CD4-positive, CD25-positive, alpha-beta regulatory T cell (primary cell): ENCODE measurements around the gene RNLS. TPM values are rescaled to one million over a fixed set of nuclear protein-coding genes. Genes with fewer than 3 reads are reported as not detected.

ENCODE experiments used
- ATAC-seq, 2 donors: fragments of 150-1000 bp; cut with Tn5 transposase; one replicate each; pipeline ENCODE4 v1.10.0; 2021; ENCODE audit warnings: low read depth in 2 of 2, moderate number of reproducible peaks in 2 of 2, moderate library complexity in 1 of 2
- DNase-seq, 3 donors: peaks; one replicate each; pipeline versions ENCODE4 v3.0.0 to v3.0.0-alpha.2; 2012 to 2022; ENCODE audit warnings: mixed read lengths in 1 of 3
- H3K27ac ChIP-seq: one replicate; pipeline ENCODE4 v1.7.0; 2013; ENCODE audit warnings: mild to moderate bottlenecking, low read length; ENCODE audit not compliant: insufficient read depth, poor library complexity, severe bottlenecking
- H3K27me3 ChIP-seq: one replicate; pipeline ENCODE4 v1.7.0; 2013; ENCODE audit warnings: low read length; ENCODE audit not compliant: control insufficient read depth, insufficient read depth
- H3K36me3 ChIP-seq: one replicate; pipeline ENCODE4 v1.7.0; 2013; ENCODE audit warnings: mild to moderate bottlenecking, low read length, moderate library complexity; ENCODE audit not compliant: control insufficient read depth, insufficient read depth
- H3K4me1 ChIP-seq: 2 replicates; pipeline ENCODE4 v1.7.0; 2013; ENCODE audit warnings: mild to moderate bottlenecking, low read length; ENCODE audit not compliant: insufficient read depth, control insufficient read depth, poor library complexity, severe bottlenecking
- H3K4me3 ChIP-seq: one replicate; pipeline ENCODE4 v1.7.0; 2013; ENCODE audit warnings: low read depth, mild to moderate bottlenecking, low read length, moderate library complexity
- H3K9me3 ChIP-seq, 2 experiments: 1 replicate in 1 of 2; 2 replicates in 1 of 2; pipeline ENCODE4 v1.7.0; 2013; ENCODE audit warnings: low read length in 2 of 2, mild to moderate bottlenecking in 1 of 2, moderate library complexity in 1 of 2; ENCODE audit not compliant: control insufficient read depth in 2 of 2
- H3K27ac Mint-ChIP-seq, 3 donors: one replicate each; pipeline ENCODE4 v1.8.0; 2020 to 2022; ENCODE audit warnings: mild to moderate bottlenecking in 3 of 3, mixed read lengths in 3 of 3, moderate library complexity in 2 of 3
- H3K27me3 Mint-ChIP-seq: one replicate; pipeline ENCODE4 v1.8.0; 2022; ENCODE audit warnings: mild to moderate bottlenecking, mixed read lengths
- H3K36me3 Mint-ChIP-seq: one replicate; pipeline ENCODE4 v1.8.0; 2020; ENCODE audit warnings: mixed read lengths
- H3K4me1 Mint-ChIP-seq, 4 donors: one replicate each; pipeline ENCODE4 v1.8.0; 2020 to 2022; ENCODE audit warnings: mixed read lengths in 4 of 4, mild to moderate bottlenecking in 1 of 4
- H3K4me3 Mint-ChIP-seq, 4 donors: one replicate each; pipeline ENCODE4 v1.8.0; 2020 to 2022; ENCODE audit warnings: mild to moderate bottlenecking in 4 of 4, mixed read lengths in 4 of 4, moderate library complexity in 3 of 4
- H3K9me3 Mint-ChIP-seq, 7 donors: one replicate each; pipeline ENCODE4 v1.8.0; 2020 to 2022; ENCODE audit warnings: mixed read lengths in 7 of 7, mild to moderate bottlenecking in 3 of 7, moderate library complexity in 2 of 7
- polyA plus RNA-seq, 4 donors: library from polyadenylated mRNA; unstranded; fragments of 300-500 nt; fragmentation: Illumina TruSeq; gene quantifications; one replicate each; pipeline ENCODE4 v1.2.3, GENCODE V29; 2021
- total RNA-seq: library from RNA; stranded (reverse); gene quantifications from one replicate; pipeline ENCODE4 v1.2.3, GENCODE V29; 2022

RNLS gene
- total and polyA plus RNA-seq, 5 donors from 2014 or later = 1.6 to 5.6 (median 4.4) TPM

GRCh38 chr10:88388324-88388723 is 194.8 kb downstream of the RNLS start:
- peak overlapping the region; percentile 92 for H3K27ac ChIP-seq
- H3K4me3 ChIP-seq = peak overlapping the region; percentile 81
- Mint-ChIP-seq H3K4me1 (peaks cover 23 to 30% (median 27%) of the 10 kb centered on the region in 4 donors), H3K4me3 (no peak overlapping the region), H3K36me3 (no peaks in the 10 kb centered on the region), H3K9me3 (no peaks in the 10 kb centered on the region), H3K27me3 (no peaks in the 10 kb centered on the region), H3K27ac (no peak overlapping the region)
- no peaks in the 10 kb centered on the region for H3K9me3 ChIP-seq
- peaks cover 61% of the 10 kb centered on the region for H3K4me1 ChIP-seq
- ATAC-seq = no peak
- H3K36me3 ChIP-seq = no peaks in the 10 kb centered on the region
- H3K27me3 ChIP-seq = no peaks in the 10 kb centered on the region
- no peak for DNase-seq

GRCh38 chr10:88386821-88387773 is 196.0 kb downstream of the RNLS start:
- H3K4me1 ChIP-seq = peaks cover 62% of the 10 kb centered on the region
- H3K27ac Mint-ChIP-seq = no peak overlapping the region
- H3K4me3 Mint-ChIP-seq = no peak overlapping the region

GRCh38 chr10:88386204-88386788 is 196.8 kb downstream of the RNLS start:
- ATAC-seq (no peak), DNase-seq (peak in 1 of 3 donors; percentile 32)
- Histone ChIP-seq H3K4me3 (peak overlapping the region; percentile 81), H3K4me1 (peaks cover 56% of the 10 kb centered on the region), H3K27me3 (no peaks in the 10 kb centered on the region), H3K36me3 (no peaks in the 10 kb centered on the region), H3K27ac (peak overlapping the region; percentile 92), H3K9me3 (peaks cover 0 to 2% of the 10 kb centered on the region in 2 experiments)
- H3K9me3 Mint-ChIP-seq = peaks cover 0 to 1% (median 0%) of the 10 kb centered on the region in 7 donors
- peaks cover 15 to 23% (median 21%) of the 10 kb centered on the region in 4 donors for H3K4me1 Mint-ChIP-seq
- H3K27ac Mint-ChIP-seq = no peak overlapping the region
- H3K36me3 Mint-ChIP-seq = no peaks in the 10 kb centered on the region
- H3K4me3 Mint-ChIP-seq = no peak overlapping the region
- no peaks in the 10 kb centered on the region for H3K27me3 Mint-ChIP-seq

More at GRCh38 chr10:88386821-88387773, 196.0 kb downstream of the RNLS start:
- H3K4me3 ChIP-seq = peak overlapping the region; percentile 81
- peak in 1 of 2 donors; percentile 25 for ATAC-seq
- H3K27me3 Mint-ChIP-seq = no peaks in the 10 kb centered on the region
- H3K9me3 ChIP-seq = peaks cover 0 to 2% of the 10 kb centered on the region in 2 experiments
- peaks cover 20 to 28% (median 26%) of the 10 kb centered on the region in 4 donors for H3K4me1 Mint-ChIP-seq
- H3K27me3 ChIP-seq = no peaks in the 10 kb centered on the region
- H3K36me3 Mint-ChIP-seq = no peaks in the 10 kb centered on the region
- H3K9me3 Mint-ChIP-seq = no peaks in the 10 kb centered on the region
- peak overlapping the region; percentile 92 for H3K27ac ChIP-seq
- DNase-seq = peak in 1 of 3 donors; percentile 59
- H3K36me3 ChIP-seq = no peaks in the 10 kb centered on the region

GRCh38 chr10:88385601-88386203 is 197.4 kb downstream of the RNLS start:
- Mint-ChIP-seq H3K27me3 (no peaks in the 10 kb centered on the region), H3K4me3 (no peak overlapping the region), H3K9me3 (peaks cover 0 to 1% (median 0%) of the 10 kb centered on the region in 7 donors), H3K36me3 (no peaks in the 10 kb centered on the region), H3K27ac (no peak overlapping the region), H3K4me1 (peaks cover 15 to 23% (median 21%) of the 10 kb centered on the region in 4 donors)
- H3K27ac ChIP-seq = peak overlapping the region; percentile 92
- peak overlapping the region; percentile 81 for H3K4me3 ChIP-seq
- no peaks in the 10 kb centered on the region for H3K27me3 ChIP-seq
- H3K36me3 ChIP-seq = no peaks in the 10 kb centered on the region
- peak; percentile 27 to 92 (median 78) for DNase-seq
- ATAC-seq = peak; percentile 85 to 89
- peaks cover 0 to 2% of the 10 kb centered on the region in 2 experiments for H3K9me3 ChIP-seq
- H3K4me1 ChIP-seq = peaks cover 56% of the 10 kb centered on the region

- Histone ChIP-seq H3K36me3 (no peaks in the 10 kb centered on the region), H3K9me3 (peaks cover 0 to 2% of the 10 kb centered on the region in 2 experiments), H3K4me1 (peaks cover 48% of the 10 kb centered on the region), H3K27ac (peak overlapping the region; percentile 44), H3K4me3 (no peak overlapping the region), H3K27me3 (no peaks in the 10 kb centered on the region)
- H3K27ac Mint-ChIP-seq = peak overlapping the region; percentile 16 to 66 (median 60)
- DNase-seq = peak in 1 of 3 donors; percentile 45
- peak overlapping the region in 3 of 4 donors; percentile 17 to 45 (median 24) for H3K4me3 Mint-ChIP-seq
- ATAC-seq = no peak
- H3K4me1 Mint-ChIP-seq = peaks cover 15 to 23% (median 20%) of the 10 kb centered on the region in 4 donors
- H3K9me3 Mint-ChIP-seq = peaks cover 0 to 1% (median 0%) of the 10 kb centered on the region in 7 donors
- H3K27me3 Mint-ChIP-seq = no peaks in the 10 kb centered on the region
- H3K36me3 Mint-ChIP-seq = no peaks in the 10 kb centered on the region
Observed at GRCh38 chr10:88383276-88383675, 199.8 kb downstream of the RNLS start.

- H3K4me3 ChIP-seq = no peak overlapping the region
- H3K27ac ChIP-seq = no peak overlapping the region
- H3K27me3 ChIP-seq = no peaks in the 10 kb centered on the region
- H3K4me1 ChIP-seq = peaks cover 42% of the 10 kb centered on the region
- ATAC-seq (no peak), DNase-seq (no peak)
- Mint-ChIP-seq H3K4me3 (peak overlapping the region in 2 of 4 donors; percentile 24 to 27), H3K27ac (peak overlapping the region in 1 of 3 donors; percentile 55), H3K36me3 (no peaks in the 10 kb centered on the region), H3K9me3 (peaks cover 0 to 1% (median 0%) of the 10 kb centered on the region in 7 donors), H3K4me1 (peaks cover 15 to 23% (median 20%) of the 10 kb centered on the region in 4 donors), H3K27me3 (no peaks in the 10 kb centered on the region)
- peaks cover 0 to 2% of the 10 kb centered on the region in 2 experiments for H3K9me3 ChIP-seq
- H3K36me3 ChIP-seq = no peaks in the 10 kb centered on the region
Observed at GRCh38 chr10:88382699-88383098, 200.4 kb downstream of the RNLS start.

GRCh38 chr10:88379575-88379974 is 203.5 kb downstream of the RNLS start:
- H3K9me3 Mint-ChIP-seq = peaks cover 0 to 1% (median 0%) of the 10 kb centered on the region in 7 donors
- no peak for ATAC-seq

More at GRCh38 chr10:88379575-88379974, 203.5 kb downstream of the RNLS start:
- peaks cover 0 to 2% of the 10 kb centered on the region in 2 experiments for H3K9me3 ChIP-seq
- H3K36me3 Mint-ChIP-seq = no peaks in the 10 kb centered on the region
- no peaks in the 10 kb centered on the region for H3K27me3 Mint-ChIP-seq
- peaks cover 8 to 22% (median 17%) of the 10 kb centered on the region in 4 donors for H3K4me1 Mint-ChIP-seq
- peaks cover 11% of the 10 kb centered on the region for H3K4me1 ChIP-seq
- peak overlapping the region in 1 of 3 donors; percentile 59 for H3K27ac Mint-ChIP-seq
- no peak overlapping the region for H3K4me3 ChIP-seq
- H3K4me3 Mint-ChIP-seq = no peak overlapping the region
- no peak overlapping the region for H3K27ac ChIP-seq
- DNase-seq = no peak
- no peaks in the 10 kb centered on the region for H3K27me3 ChIP-seq
- no peaks in the 10 kb centered on the region for H3K36me3 ChIP-seq
